ENCODE results near the gene RPS2.
"Not testable (repeated sequence)": the region's sequence is repeated elsewhere in the genome, so short reads cannot be mapped to it uniquely, and the experiment has no call there.

Gene RPS2

GRCh38 chr16:1941162-1942046 is 23.2 kb downstream of the RPS2 start:
- DNase-seq = no peak

DNA sequence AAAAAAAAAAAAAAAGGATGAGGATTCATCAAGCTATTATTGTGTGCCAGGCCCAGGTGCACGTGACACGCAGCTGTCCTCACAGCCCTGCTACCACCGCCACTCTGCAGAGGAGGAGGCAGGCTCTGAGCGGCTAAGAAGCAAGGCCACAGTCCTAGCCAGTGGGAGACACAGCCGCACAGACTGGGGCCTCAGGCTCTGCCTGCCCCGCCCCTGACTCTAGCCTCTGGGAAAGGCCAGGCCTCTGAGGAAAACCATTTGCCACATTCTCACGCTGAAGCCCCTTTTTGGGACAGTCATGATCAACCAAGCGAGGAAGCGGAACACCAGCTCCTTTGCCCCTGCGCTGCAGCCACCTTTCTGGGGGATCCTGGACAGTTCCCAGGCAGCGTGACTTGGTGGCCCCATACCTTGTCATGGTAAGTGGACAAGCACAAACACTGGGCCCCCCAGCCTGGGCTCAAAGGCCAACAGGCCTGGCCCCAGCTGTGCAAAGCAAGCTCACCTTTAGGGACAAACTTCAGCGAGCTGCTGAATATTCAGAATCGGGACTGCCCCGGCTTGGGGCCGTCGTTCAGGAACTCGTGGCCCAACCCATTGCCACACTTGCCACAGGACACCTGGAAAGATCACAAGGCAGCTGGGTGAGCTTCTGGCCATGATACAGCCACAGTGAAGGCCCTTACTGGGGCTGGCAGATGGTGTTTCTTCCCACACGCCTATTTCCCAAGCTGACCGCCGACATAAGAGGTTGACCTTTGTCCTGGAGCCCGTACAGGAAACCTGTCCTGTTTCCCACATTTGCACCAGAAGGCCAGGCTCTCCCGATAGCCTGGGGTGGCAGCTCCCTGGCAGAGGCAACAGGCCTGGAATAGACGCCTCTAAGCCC is 24.1 kb downstream of the RPS2 start:
- no peak for DNase-seq

GRCh38 chr16:1939833-1940232 is 24.8 kb downstream of the RPS2 start:
- not testable (repeated sequence) for DNase-seq

- no peak for DNase-seq
These were observed 25.7 kb downstream of the RPS2 start for GRCh38 chr16:1938910-1939309.

- DNase-seq = no peak
These were observed 26.3 kb downstream of the RPS2 start for GRCh38 chr16:1938316-1938715.

DNA sequence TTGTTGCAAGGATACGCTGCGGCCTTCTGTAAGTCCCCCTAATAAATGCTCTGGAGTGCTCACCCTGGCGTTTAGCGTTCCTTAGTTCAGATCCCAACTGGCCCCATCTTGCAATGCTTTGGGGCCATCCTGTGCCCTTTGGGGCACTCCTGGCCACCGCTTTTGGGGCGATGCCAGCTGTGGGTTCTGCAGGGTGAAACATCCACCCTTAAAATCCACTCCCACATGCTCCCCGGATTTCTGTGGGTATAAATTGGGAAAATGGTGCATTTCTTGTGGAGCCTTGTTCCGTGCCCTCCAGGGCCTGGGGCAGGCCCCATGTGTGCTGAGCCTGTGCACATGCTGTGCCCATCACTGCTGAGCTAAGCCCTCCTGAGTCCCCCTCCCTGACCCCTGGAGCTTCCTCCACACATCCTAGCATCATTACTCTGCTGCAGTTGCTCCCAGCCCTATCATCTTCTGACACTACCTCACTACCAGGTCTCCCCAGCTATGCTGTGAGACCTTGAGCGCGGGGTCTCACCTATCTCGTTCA is 27.6 kb downstream of the RPS2 start:
- DNase-seq = no peak

DNA sequence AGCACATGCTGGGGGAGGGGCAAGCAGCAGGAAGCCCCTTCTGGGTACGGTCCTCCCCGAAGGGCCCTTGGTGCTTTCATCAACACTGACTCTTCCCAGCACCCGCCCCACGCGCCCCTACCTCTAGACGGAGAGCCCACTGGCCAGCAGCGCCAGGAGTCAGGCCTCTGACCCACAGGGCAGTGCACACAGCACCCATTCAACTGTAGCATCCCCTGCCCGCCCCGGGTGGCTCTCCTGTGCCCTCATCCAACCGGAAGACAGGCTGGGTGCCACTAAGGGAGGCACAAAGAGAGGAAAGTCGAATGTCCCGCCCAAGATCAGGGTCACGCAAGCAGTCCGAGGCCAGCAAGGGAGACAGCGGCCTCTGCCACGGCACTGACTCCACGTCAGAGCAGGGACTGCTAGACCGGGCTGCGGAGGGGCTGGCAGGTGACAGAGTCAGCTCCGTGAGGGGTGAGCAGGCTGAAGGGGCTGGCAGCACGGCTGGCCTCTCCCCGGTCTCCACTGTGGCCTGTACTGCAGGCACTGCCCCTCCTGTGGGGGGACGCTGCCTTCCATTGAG is 31.4 kb downstream of the RPS2 start:
- DNase-seq = no peak

DNA sequence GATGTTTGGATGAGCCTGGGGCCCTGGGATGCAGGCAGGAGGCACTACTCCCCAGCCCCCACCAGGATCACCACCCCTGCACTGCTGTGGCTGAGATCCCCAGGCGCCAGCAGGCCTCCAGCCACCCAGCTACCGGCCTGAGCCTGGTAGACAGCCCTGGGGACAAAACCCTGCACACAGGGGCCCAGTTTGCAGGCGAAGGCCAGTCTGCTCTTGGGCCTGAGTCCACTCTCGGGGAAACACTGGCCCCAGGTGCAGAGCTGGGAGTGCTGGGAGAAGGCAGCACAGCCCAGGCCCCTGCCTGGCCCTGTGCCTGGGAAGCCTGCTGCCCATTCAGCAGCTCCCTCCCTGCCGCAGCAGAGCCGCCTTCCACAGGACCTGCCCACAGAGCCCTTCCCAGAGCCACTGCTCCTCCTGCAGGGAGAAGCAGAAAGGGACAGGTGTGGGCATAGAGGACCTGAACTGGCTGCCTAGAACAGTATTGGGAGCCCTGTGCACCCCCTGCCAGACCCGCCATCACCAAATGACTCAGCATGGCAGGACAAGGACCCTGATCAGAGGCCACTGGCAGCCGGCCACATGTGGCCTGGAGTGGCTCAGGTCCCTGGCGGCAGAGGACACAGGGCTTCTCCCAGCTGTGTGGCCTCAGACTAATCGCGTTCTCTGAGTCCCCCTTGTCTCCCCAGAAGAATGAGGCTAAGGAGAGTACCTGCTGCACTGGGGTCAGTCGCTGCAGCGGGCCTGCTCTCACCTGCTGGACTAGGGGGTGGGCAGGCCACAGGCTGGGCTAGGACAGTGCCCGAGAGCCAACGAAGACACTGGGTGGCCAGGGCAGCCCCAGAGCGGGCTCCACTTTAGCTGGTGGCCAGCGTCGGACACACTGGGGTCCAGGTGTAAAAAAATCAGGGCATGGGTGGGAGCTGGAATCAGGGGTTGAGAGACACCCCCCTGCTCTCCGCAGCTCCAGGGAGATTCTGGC is 32.3 kb downstream of the RPS2 start:
- no peak for DNase-seq

DNA sequence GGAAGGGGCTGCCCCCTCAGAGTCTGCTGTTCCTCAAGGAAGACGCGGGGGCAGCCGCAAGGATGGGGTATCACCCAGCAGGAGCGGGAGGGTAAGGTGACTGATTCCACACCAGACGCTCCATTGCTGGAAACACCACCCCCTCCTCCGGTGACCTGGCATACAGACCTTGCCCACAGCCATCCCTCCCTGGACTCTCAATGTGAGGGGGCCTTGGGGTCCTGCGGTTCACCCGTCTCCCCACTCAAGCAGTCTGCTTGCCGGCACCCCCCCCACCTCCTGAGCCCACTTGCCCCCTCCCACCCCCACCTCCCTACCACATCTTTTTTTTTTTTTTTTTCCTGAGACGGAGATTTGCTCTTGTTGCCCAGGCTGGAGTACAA is 34.3 kb downstream of the RPS2 start:
- no peak for DNase-seq

DNA sequence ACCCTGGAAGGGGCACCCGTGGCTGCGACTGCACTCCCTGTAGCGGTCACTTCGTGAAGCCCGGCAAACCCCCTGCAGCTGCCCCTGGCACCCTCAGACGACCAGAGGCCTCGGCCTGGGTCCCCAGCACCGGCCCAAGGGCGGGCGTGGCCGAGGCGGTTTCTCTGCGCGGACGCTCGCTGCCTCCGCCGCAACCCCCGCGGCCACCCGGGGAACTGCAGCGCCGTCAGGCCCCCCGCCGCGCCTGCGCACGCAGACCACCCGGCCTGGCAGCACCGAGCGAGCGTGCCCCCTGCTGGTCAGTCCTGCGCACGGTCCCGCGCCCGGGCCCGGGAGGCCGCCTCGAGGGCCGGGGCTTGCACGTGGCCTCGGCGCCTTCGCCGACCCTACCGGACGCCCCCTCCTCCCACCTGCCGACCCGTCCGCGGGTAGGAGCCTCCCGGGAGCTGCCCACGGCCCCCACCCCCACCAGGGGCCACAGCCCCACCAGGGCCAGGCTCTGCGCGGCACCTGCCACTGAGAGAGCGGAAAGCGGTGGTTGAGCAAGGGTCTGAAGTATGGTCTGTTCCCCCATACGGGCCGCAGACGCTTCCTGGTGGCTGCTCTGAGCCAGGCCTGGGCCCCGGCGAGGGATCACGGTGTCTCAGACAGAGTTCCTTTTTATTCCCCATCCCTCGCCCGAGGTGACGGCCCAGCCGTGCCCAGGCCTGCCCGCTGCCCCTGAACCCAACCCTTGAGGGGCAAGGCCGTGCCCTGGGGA is 34.9 kb downstream of the RPS2 start:
- peak; percentile 98 for DNase-seq

DNA sequence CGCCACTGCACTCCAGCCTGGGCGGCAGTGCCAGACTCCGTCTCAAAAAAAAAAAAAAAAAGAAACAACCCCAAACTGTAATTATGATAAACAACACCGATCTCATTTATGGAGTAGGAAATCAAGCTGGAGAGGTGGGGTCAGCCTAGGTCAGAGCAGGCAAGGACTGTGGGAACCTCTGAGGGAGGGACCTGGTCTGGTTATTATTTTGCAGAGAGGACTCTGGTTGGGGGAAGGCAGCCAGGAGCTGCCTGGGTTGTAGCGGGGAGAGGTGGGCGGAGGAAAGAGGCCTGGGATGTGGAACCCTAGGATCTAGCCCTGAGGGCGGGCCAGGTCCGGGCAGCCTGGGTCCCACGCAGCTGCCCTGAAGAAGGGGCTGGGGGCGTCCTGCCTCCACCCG is 35.5 kb downstream of the RPS2 start:
- no peak for DNase-seq

GRCh38 chr16:1926271-1926670 is 38.4 kb downstream of the RPS2 start:
- no peak for DNase-seq

DNA sequence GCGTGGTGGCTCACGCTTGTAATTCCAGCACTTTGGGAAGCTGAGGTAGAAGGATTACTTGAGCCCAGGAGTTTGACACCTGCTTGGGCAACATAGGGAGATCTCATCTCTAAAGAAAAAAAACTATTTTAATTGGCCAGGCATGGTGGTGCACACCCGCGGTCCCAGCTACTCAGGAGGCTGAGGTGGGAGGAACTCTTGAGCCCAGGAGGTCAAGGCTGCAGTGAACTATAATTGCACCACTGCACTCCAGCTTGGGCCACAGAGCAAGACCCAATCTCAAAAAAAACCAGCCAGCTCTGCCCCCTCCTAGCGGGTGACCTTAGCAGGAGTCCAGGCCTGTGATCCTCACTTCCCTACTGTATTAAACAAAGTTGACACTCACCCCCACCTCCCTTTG is 40.5 kb downstream of the RPS2 start:
- DNase-seq = no peak

DNA sequence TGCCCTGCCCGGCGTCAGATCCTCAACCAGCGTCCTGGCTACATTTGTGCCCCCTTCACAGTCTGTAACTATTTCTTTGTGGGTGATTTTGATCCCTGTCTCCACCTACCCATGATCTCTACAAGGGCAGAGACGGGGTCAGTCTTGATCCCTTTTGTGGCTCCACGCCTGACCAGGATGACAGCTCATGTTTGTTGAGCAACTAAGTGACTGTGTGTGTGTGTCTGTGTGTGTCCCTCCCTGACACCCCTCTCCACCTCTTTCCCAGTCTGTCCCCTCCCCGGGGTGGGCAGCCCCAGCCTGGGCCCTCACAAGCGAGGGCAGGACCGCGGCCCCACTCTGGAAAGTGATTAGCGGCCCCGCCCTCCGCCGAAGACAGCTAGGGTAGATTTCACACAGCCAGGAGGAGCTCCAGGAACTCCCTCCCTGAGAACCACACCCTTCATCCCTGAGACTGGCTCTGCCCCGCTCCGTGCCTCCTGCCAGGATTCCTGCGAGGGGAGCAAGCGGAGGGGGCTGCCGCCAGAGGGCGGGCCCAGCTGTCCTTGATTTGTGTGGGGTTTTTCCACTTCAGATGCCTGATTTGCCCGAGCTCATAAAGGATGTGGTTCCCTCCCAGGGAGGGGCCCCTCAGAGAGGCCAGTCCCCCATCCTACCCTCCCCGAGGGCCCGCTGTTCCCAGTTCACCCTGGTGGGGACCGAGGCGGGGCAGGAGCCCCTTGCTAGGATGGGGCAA is 41.2 kb downstream of the RPS2 start:
- no peak for DNase-seq

- DNase-seq = no peak
These were observed 42.3 kb downstream of the RPS2 start for GRCh38 chr16:1922357-1922756.

DNA sequence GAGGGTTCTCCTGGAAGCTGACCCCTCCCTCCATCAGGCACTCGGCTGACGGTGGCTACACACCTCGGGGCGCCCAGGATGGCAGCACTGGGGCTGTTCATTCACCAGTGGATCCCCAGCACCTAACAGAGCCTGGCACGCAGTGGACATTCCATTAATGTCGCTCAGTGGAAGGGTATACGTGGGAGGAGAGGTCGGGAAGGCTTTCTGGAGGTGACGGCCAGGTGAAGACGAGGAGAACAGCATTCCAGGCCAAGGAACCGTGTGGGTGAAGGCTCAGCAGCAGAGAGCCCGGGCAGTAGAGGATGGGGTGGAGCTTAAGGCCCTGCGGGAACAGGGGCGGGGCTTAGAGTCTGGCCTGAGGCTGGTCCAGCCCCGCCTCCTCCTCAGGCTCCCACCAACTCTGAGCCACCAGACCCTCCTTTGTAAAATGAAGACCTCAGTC is 43.9 kb downstream of the RPS2 start:
- DNase-seq = no peak

- not testable (repeated sequence) for DNase-seq
These were observed 44.5 kb downstream of the RPS2 start for GRCh38 chr16:1920122-1920521.

DNA sequence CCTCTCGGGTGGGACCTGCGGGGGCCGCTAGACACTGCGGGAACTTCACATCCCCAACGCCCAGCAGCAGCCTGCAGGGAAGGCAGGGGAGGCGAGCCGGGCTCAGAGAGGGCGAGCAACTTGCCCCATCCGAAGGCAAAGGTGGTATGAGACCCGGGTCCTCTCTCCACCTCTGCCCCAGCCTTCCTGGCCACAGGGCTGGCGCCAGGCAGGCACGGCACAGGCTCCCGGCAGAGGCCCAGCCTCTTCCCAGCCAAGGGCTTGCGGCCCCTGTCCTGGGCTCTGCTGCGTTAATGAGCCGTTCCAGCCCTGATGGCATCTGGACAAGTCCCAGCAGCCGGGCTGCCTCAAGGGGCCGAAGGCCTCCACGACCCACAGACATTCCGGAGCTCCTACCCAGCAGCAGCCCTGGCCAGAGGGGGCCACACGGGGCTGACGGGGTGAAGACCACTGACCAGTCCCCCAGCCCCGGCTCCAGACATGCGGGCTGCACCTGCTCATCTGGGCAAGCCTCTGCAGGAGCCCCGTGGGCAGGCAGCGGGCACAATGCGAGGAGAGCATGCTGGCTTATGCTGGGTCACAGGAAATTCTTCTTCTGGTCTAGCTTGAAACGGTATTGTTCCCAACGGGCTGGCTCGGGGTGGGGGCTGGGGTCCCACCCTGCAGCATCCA is 45.2 kb downstream of the RPS2 start:
- DNase-seq = no peak

DNA sequence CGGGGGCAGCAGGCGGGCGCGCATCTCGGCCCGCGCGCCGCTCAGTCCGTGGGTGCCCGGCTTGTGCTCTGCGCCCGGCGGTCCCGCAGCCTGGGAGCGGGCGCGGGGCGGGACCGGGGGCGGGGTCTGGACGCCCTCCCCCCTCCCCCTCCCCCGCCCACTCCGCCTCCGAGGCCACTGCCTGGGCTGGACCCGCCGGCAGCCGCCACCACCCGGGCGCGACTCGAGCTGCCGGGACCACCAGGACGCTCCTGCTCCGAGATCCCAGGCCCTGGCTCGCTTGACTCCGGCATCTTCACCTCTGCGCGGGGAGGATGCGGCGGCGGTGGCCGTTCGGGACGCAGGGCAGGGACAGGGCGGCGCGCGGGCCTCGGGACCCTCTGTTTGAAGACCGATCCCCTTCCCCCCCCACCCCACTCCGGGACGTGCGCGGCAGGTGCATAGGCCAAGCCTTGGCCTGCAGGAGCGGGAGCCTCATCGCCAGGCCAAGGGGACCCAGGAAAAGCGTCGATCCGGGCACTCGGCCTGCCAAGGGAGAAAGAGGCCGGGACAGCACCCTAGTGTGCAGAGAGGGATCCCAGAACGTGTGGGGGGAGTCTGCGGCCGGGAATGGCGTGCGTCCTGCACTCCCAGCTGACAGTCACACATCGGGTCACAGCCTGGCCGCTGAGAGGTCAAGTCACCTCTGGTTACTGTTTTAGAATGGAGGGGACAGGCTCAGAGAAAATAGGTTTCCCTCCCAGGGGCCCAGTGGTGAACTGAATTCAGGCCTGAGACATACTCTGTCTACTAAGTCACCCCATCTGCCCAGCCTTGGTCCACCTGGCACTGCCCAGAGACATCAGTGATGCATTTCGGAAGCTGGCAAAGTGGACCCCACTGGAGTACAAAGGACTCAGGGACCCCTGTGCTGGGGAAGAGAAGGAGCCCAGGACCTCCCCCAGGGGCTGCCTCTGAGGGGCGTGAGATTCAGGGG is 46.0 kb downstream of the RPS2 start, which contains the start of gene HS3ST6:
HS3ST6 (minus strand) TSS at position 65 of the 976 bp plus-strand sequence. CDS start 92 bp downstream, outside the sequence.
- DNase-seq = no peak

Measured in activated effector memory CD4-positive, alpha-beta T cell treated with anti-CD3 and anti-CD28 coated beads, Interleukin-2, amount 50 U/mL, for 16 hours (primary cell).